ENCODE results near the gene RYK.
A peak's percentile ranks its signal among the peaks of the same experiment; 100 is the strongest.
"Not testable (repeated sequence)": the region's sequence is repeated elsewhere in the genome, so short reads cannot be mapped to it uniquely, and the experiment has no call there.

RYK gene

GRCh38 chr3:134250717-134251220 is at the start of gene RYK:
RYK (minus strand) TSS chr3:134250859; CDS start chr3:134250654, 205 bp downstream.
- DNase-seq (ENCODE audit: low read depth): peak; percentile 71

GRCh38 chr3:134299888-134300206 is 49.2 kb upstream of the RYK start:
- no peak for DNase-seq (ENCODE audit: low read depth)

- peak; percentile 56 for DNase-seq (ENCODE audit: low read depth)
These were observed 48.7 kb upstream of the RYK start for GRCh38 chr3:134299185-134299887.

- DNase-seq (ENCODE audit: low read depth): no peak
These were observed 47.6 kb upstream of the RYK start for GRCh38 chr3:134298249-134298648.

GRCh38 chr3:134296616-134297015 is 46.0 kb upstream of the RYK start:
- no peak for DNase-seq (ENCODE audit: low read depth)

GRCh38 chr3:134295930-134296329 is 45.3 kb upstream of the RYK start:
- DNase-seq (ENCODE audit: low read depth): no peak

GRCh38 chr3:134294302-134295280 is 43.9 kb upstream of the RYK start:
- no peak for DNase-seq (ENCODE audit: low read depth)

GRCh38 chr3:134291319-134292254 is 40.9 kb upstream of the RYK start:
- peak; percentile 95 for DNase-seq (ENCODE audit: low read depth)

GRCh38 chr3:134287512-134287911 is 36.9 kb upstream of the RYK start:
- DNase-seq (ENCODE audit: low read depth): no peak

GRCh38 chr3:134284438-134284837 is 33.8 kb upstream of the RYK start:
- no peak for DNase-seq (ENCODE audit: low read depth)

- DNase-seq (ENCODE audit: low read depth): no peak
These were observed 32.0 kb upstream of the RYK start for GRCh38 chr3:134282659-134283047.

GRCh38 chr3:134281912-134282658 is 31.4 kb upstream of the RYK start:
- peak; percentile 39 for DNase-seq (ENCODE audit: low read depth)

- DNase-seq (ENCODE audit: low read depth): peak; percentile 77
These were observed 28.8 kb upstream of the RYK start for GRCh38 chr3:134279466-134279865.

- no peak for DNase-seq (ENCODE audit: low read depth)
These were observed 26.5 kb upstream of the RYK start for GRCh38 chr3:134277066-134277660.

- DNase-seq (ENCODE audit: low read depth): no peak
These were observed 25.4 kb upstream of the RYK start for GRCh38 chr3:134276086-134276485.

GRCh38 chr3:134275110-134275509 is 24.5 kb upstream of the RYK start:
- DNase-seq (ENCODE audit: low read depth): not testable (repeated sequence)

- no peak for DNase-seq (ENCODE audit: low read depth)
These were observed 23.9 kb upstream of the RYK start for GRCh38 chr3:134274571-134274970.

- DNase-seq (ENCODE audit: low read depth): no peak
These were observed 17.3 kb upstream of the RYK start for GRCh38 chr3:134267996-134268395.

GRCh38 chr3:134260987-134261386 is 10.3 kb upstream of the RYK start:
- DNase-seq (ENCODE audit: low read depth): no peak

GRCh38 chr3:134258761-134259347 is 8.2 kb upstream of the RYK start:
- DNase-seq (ENCODE audit: low read depth): no peak
